HepG2 (cell line): ENCODE results near the gene POU2F1. TPM values are rescaled to one million over a fixed set of nuclear protein-coding genes. Genes with fewer than 3 reads are reported as not detected.

Experiments
- AGO1 ChIP-seq: fragments of 200-400 bp; formaldehyde crosslinking; IDR thresholded peaks from 2 replicates; pipeline ENCODE4 v1.6.1; 2017; ENCODE audit warnings: mild to moderate bottlenecking, low read depth, low read length, moderate library complexity; ENCODE audit not compliant: poor library complexity, severe bottlenecking
- DNMT1 ChIP-seq: sonication (generic); formaldehyde crosslinking; IDR thresholded peaks from 2 replicates; pipeline ENCODE4 v1.5.1; 2020; ENCODE audit warnings: mild to moderate bottlenecking, missing genetic modification reagents
- ELF3 ChIP-seq: IDR thresholded peaks from 2 replicates; pipeline ENCODE4 v1.6.1; 2016; ENCODE audit warnings: missing genetic modification reagents, missing compliant biosample characterization
- GATA4 ChIP-seq: sonication (generic); IDR thresholded peaks from 2 replicates; pipeline ENCODE4 v1.6.1; 2016; ENCODE audit warnings: antibody characterized with exemption, low read depth, borderline replicate concordance
- GMEB1 ChIP-seq: sonication (generic); formaldehyde crosslinking; IDR thresholded peaks from 2 replicates; pipeline ENCODE4 v1.5.1; 2020; ENCODE audit warnings: missing genetic modification reagents, mild to moderate bottlenecking, borderline replicate concordance
- MAZ ChIP-seq, 2 experiments: sonication (generic) in 1 of 2; formaldehyde crosslinking in 1 of 2; IDR thresholded peaks; 2 replicates each; pipeline versions ENCODE4 v1.5.0 to v1.6.1; 2012 to 2020; ENCODE audit warnings: low read depth in 2 of 2, mild to moderate bottlenecking in 2 of 2, borderline replicate concordance in 1 of 2, improper control_type of control experiment in 1 of 2, low read length in 1 of 2, missing genetic modification reagents in 1 of 2, moderate library complexity in 1 of 2
- RBFOX2 ChIP-seq: fragments of 200-400 bp; formaldehyde crosslinking; IDR thresholded peaks from 2 replicates; pipeline ENCODE4 v1.6.1; 2017; ENCODE audit warnings: low read depth, mild to moderate bottlenecking, low read length
- ZFP1 ChIP-seq: IDR thresholded peaks from 2 replicates; pipeline ENCODE4 v1.6.1; 2016
- ZHX1 ChIP-seq: sonication (generic); formaldehyde crosslinking; IDR thresholded peaks from 2 replicates; pipeline ENCODE4 v1.8.1; 2022; ENCODE audit warnings: low read depth, mild to moderate bottlenecking, missing genetic modification reagents
- ZNF205 ChIP-seq: IDR thresholded peaks from 2 replicates; pipeline ENCODE4 v1.6.1; 2018; ENCODE audit warnings: missing biosample characterization, missing genetic modification reagents
- ZNF280B ChIP-seq: sonication (generic); formaldehyde crosslinking; IDR thresholded peaks from 2 replicates; pipeline ENCODE4 v1.5.0; 2020; ENCODE audit warnings: missing genetic modification reagents, mild to moderate bottlenecking, borderline replicate concordance
- ZNF280D ChIP-seq: sonication (generic); formaldehyde crosslinking; IDR thresholded peaks from 2 replicates; pipeline ENCODE4 v1.5.1; 2020; ENCODE audit warnings: mild to moderate bottlenecking, missing genetic modification reagents
- ZNF556 ChIP-seq: sonication (generic); formaldehyde crosslinking; IDR thresholded peaks from 2 replicates; pipeline ENCODE4 v1.4.0; 2020; ENCODE audit warnings: mild to moderate bottlenecking, missing genetic modification reagents, borderline replicate concordance
- ZNF691 ChIP-seq: sonication (generic); formaldehyde crosslinking; IDR thresholded peaks from 2 replicates; pipeline ENCODE4 v1.4.0; 2020; ENCODE audit warnings: missing genetic modification reagents, low read depth, mild to moderate bottlenecking, borderline replicate concordance
- ZSCAN5A ChIP-seq: sonication (generic); formaldehyde crosslinking; IDR thresholded peaks from 2 replicates; pipeline ENCODE4 v1.8.0; 2022; ENCODE audit warnings: mild to moderate bottlenecking, missing genetic modification reagents, borderline replicate concordance
- polyA plus RNA-seq, 8 experiments: library from polyadenylated mRNA; depleted of rRNA in 3 of 8; stranded (reverse) in 7 of 8; unstranded in 1 of 8; fragments of >200 nt; fragmentation: Illumina TruSeq in 4 of 8; extraction: Trizol in 4 of 8; gene quantifications; 2 replicates each; pipeline versions ENCODE4 v1.2.1 to v1.2.3, GENCODE V29; 2011 to 2016; ENCODE audit warnings: low read depth in 4 of 8, missing spikeins in 1 of 8, mixed read lengths in 1 of 8; ENCODE audit not compliant: insufficient read depth in 1 of 8
- total RNA-seq, 5 experiments: library from RNA; depleted of rRNA; stranded (reverse); fragments of >200 nt; fragmentation: Illumina TruSeq; extraction: Trizol; gene quantifications; 2 replicates each; pipeline ENCODE4 v1.2.3, GENCODE V29; 2016; ENCODE audit warnings: low read depth in 1 of 5

The POU2F1 gene
- total and polyA plus RNA-seq, 2 of the 13 experiments (the other 11 are each of a cell fraction or from before 2014, with no cell fraction given): 10.2 to 13.0 TPM

GRCh38 chr1:167439301-167439988 lies 218.8 kb downstream of the POU2F1 start (continued):
- TF ChIP-seq GMEB1 (CRISPR knock-in tag) (no peak), ZSCAN5A (CRISPR knock-in tag) (no peak), ZHX1 (no peak), ZNF556 (CRISPR knock-in tag) (no peak), ZNF205 (CRISPR knock-in tag) (no peak), ZNF691 (CRISPR knock-in tag) (no peak), ZNF280D (CRISPR knock-in tag) (no peak), RBFOX2 (no peak), ZFP1 (CRISPR knock-in tag) (no peak), GATA4 (no peak), ELF3 (CRISPR knock-in tag) (no peak), DNMT1 (CRISPR knock-in tag) (no peak), ZNF280B (CRISPR knock-in tag) (no peak; the same call in 1 of the 2 replicates), AGO1 (no peak), MAZ (IDR thresholded peaks at IDR 0.05; ENCODE audit: borderline replicate concordance, low read depth, low read length) (no peak), MAZ (CRISPR knock-in tag; IDR thresholded peaks at IDR 0.05; ENCODE audit: low read depth) (no peak)
